IMR-90 (cell line): ENCODE measurements around the gene CUTC. TPM values are rescaled to one million over a fixed set of nuclear protein-coding genes. Genes with fewer than 3 reads are reported as not detected.

Source experiments
- ATAC-seq: fragments of 200-7000 bp; cut with Tn5 transposase; 2 replicates; pipeline ENCODE4 v1.9.1; 2020; ENCODE audit warnings: low read depth, mild to moderate bottlenecking, moderate library complexity
- BruUV-seq: library from RNA; stranded (reverse); fragments of 400-500 nt; replicated peaks from 2 replicates; lab custom pipeline; 2021; lab: Mats Ljungman, UMichigan
- CTCF ChIA-PET: fragments of 300-600 bp; formaldehyde crosslinking; extraction: SDS; loops from one replicate; lab custom pipeline; 2021; ENCODE audit warnings: antibody characterized with exemption; lab: Yijun Ruan, JAX
- POLR2A ChIA-PET: fragments of 300-600 bp; sonication (Branson Sonifier 250); formaldehyde crosslinking; loops from one replicate; lab custom pipeline; 2022; ENCODE audit warnings: antibody characterized with exemption; ENCODE audit not compliant: unreplicated experiment; lab: Charles Lee
- DNase-seq: peaks from one replicate; pipeline ENCODE4 v3.0.0; 2013
- H2AFZ ChIP-seq: replicated peaks from 2 replicates; pipeline ENCODE3; 2013; ENCODE audit warnings: low read length, mild to moderate bottlenecking; ENCODE audit not compliant: poor library complexity
- H2AK5ac ChIP-seq: 2 replicates; pipeline ENCODE4 v1.6.1; 2013; ENCODE audit warnings: low read depth, low read length, inconsistent platforms
- H2AK9ac ChIP-seq: replicated peaks from 2 replicates; pipeline ENCODE3; 2013; ENCODE audit warnings: mild to moderate bottlenecking, low read depth, low read length, moderate library complexity; ENCODE audit not compliant: poor library complexity
- H2BK120ac ChIP-seq: 2 replicates; pipeline ENCODE4 v1.6.1; 2013; ENCODE audit warnings: low read depth, low read length, inconsistent platforms
- H2BK15ac ChIP-seq: 3 replicates; pipeline ENCODE4 v1.6.1; 2013; ENCODE audit warnings: low read depth, low read length, inconsistent platforms
- H2BK20ac ChIP-seq: 2 replicates; pipeline ENCODE4 v1.6.1; 2013; ENCODE audit warnings: low read depth, mild to moderate bottlenecking, inconsistent platforms, low read length, moderate library complexity
- H2BK5ac ChIP-seq: 2 replicates; pipeline ENCODE4 v1.6.1; 2013; ENCODE audit warnings: mild to moderate bottlenecking, low read depth, low read length, inconsistent platforms; ENCODE audit not compliant: poor library complexity, severe bottlenecking
- H3K14ac ChIP-seq: replicated peaks from 2 replicates; pipeline ENCODE4 v1.6.1; 2013; ENCODE audit warnings: low read depth, low read length, inconsistent platforms
- H3K18ac ChIP-seq: 2 replicates; pipeline ENCODE4 v1.6.1; 2013; ENCODE audit warnings: low read depth, low read length, control low read depth
- H3K23ac ChIP-seq: 2 replicates; pipeline ENCODE4 v1.6.1; 2013; ENCODE audit warnings: low read depth, low read length, inconsistent platforms
- H3K27ac ChIP-seq: 2 replicates; pipeline ENCODE4 v1.5.1; 2013; ENCODE audit warnings: mild to moderate bottlenecking, control low read depth, low read length; ENCODE audit not compliant: insufficient read depth
- H3K27me3 ChIP-seq: 2 replicates; pipeline ENCODE4 v1.6.1; 2013; ENCODE audit warnings: low read length; ENCODE audit not compliant: control insufficient read depth, insufficient read depth
- H3K36me3 ChIP-seq: 2 replicates; pipeline ENCODE4 v1.6.1; 2013; ENCODE audit warnings: low read length, mixed read lengths; ENCODE audit not compliant: control insufficient read depth, insufficient read depth
- H3K4ac ChIP-seq: 2 replicates; pipeline ENCODE4 v1.6.1; 2013; ENCODE audit warnings: low read depth, low read length, inconsistent platforms
- H3K4me1 ChIP-seq: 2 replicates; pipeline ENCODE4 v1.6.1; 2013; ENCODE audit warnings: low read length, mixed read lengths; ENCODE audit not compliant: control insufficient read depth, insufficient read depth
- H3K4me2 ChIP-seq: 2 replicates; pipeline ENCODE4 v1.6.1; 2013; ENCODE audit warnings: low read depth, mild to moderate bottlenecking, control low read depth, low read length, moderate library complexity
- H3K4me3 ChIP-seq: 2 replicates; pipeline ENCODE4 v1.5.1; 2013; ENCODE audit warnings: low read depth, mild to moderate bottlenecking, control low read depth, low read length, moderate library complexity; ENCODE audit not compliant: insufficient read depth
- H3K56ac ChIP-seq: 2 replicates; pipeline ENCODE4 v1.6.1; 2013; ENCODE audit warnings: low read length, inconsistent platforms; ENCODE audit not compliant: insufficient read depth; ENCODE audit errors: extremely low read depth
- H3K79me1 ChIP-seq, 2 experiments: 2 replicates each; pipeline ENCODE4 v1.6.1; 2013; ENCODE audit warnings: low read length in 2 of 2, inconsistent platforms in 1 of 2, low read depth in 1 of 2
- H3K9ac ChIP-seq: 2 replicates; pipeline ENCODE4 v1.6.1; 2013; ENCODE audit warnings: low read depth, low read length, control low read depth
- H3K9me1 ChIP-seq: 2 replicates; pipeline ENCODE4 v1.6.1; 2013; ENCODE audit warnings: low read length, inconsistent platforms; ENCODE audit not compliant: insufficient read depth
- H3K9me3 ChIP-seq: 2 replicates; pipeline ENCODE4 v1.6.1; 2013; ENCODE audit warnings: low read length; ENCODE audit not compliant: control insufficient read depth, insufficient read depth
- H4K20me1 ChIP-seq: 2 replicates; pipeline ENCODE4 v1.6.1; 2013; ENCODE audit warnings: low read length, inconsistent platforms; ENCODE audit not compliant: insufficient read depth
- H4K5ac ChIP-seq: 2 replicates; pipeline ENCODE4 v1.6.1; 2013; ENCODE audit warnings: mild to moderate bottlenecking, low read depth, low read length, control low read depth
- H4K8ac ChIP-seq, 2 experiments: 2 replicates each; pipeline ENCODE4 v1.6.1; 2013; ENCODE audit warnings: low read depth in 2 of 2, low read length in 2 of 2, control low read depth in 1 of 2, inconsistent platforms in 1 of 2
- H4K91ac ChIP-seq: 2 replicates; pipeline ENCODE4 v1.6.1; 2013; ENCODE audit warnings: low read depth, low read length, inconsistent platforms; ENCODE audit not compliant: insufficient read depth
- SMC3 ChIP-seq: fragments of 150-350 bp; IDR thresholded peaks from 2 replicates; pipeline ENCODE4 v1.6.1; 2016; ENCODE audit warnings: low read depth, mild to moderate bottlenecking, antibody characterized with exemption, low read length, moderate library complexity
- USF2 ChIP-seq: fragments of 150-350 bp; IDR thresholded peaks from 2 replicates; pipeline ENCODE4 v1.6.1; 2017; ENCODE audit warnings: mild to moderate bottlenecking, antibody characterized with exemption, low read length, low read depth
- WGBS, 2 experiments: methylation state at CpG; one replicate each; pipeline versions ENCODE4 v1.1.5 to v1.1.7; 2013; ENCODE audit warnings: missing lambda C conversion rate in 2 of 2; ENCODE audit not compliant: insufficient read length in 1 of 2; ENCODE audit errors: extremely low coverage in 2 of 2; 5-methylcytosine and 5-hydroxymethylcytosine counted together
- dilution Hi-C: fragments of 300-500 bp; cut with HindIII; formaldehyde crosslinking; loops from one replicate; pipeline ENCODE4 v1.14.3; 2018; ENCODE audit warnings: low sequenced_read_pairs; ENCODE audit not compliant: unreplicated experiment
- in situ Hi-C: fragments of 300-500 bp; cut with MboI; formaldehyde crosslinking; loops from 3 replicates; pipeline ENCODE4 v1.14.3; 2019; ENCODE audit warnings: low sequenced_read_pairs, inconsistent platforms, mixed read lengths
- intact Hi-C: fragments of 100-400 bp; cut with micrococcal nuclease; formaldehyde crosslinking; loops from 2 replicates; pipeline ENCODE4 v1.10.0; 2022
- polyA plus RNA-seq, 3 experiments: library from polyadenylated mRNA; depleted of rRNA; stranded (reverse); fragments of >200 nt; gene quantifications; 2 replicates each; pipeline ENCODE4 v1.2.3, GENCODE V29; 2012; ENCODE audit warnings: low replicate concordance in 1 of 3
- total RNA-seq: library from RNA; depleted of rRNA; stranded (reverse); fragments of >200 nt; gene quantifications from 2 replicates; pipeline ENCODE4 v1.2.3, GENCODE V29; 2012

Gene CUTC
- total and polyA plus RNA-seq, 2 of the 4 experiments (the other 2 are of a cell fraction): 7.0 to 10.2 TPM

GRCh38 chr10:99754670-99755069 is 22.6 kb downstream of the CUTC start:
- H3K56ac ChIP-seq: no peak overlapping the region
- no peak overlapping the region for H3K14ac ChIP-seq
- H2BK120ac ChIP-seq: no peak overlapping the region
- no peak overlapping the region for H3K9ac ChIP-seq
- ChIA-PET POLR2A (interaction anchor here (0.5 kb wide), 1 partner anchor 232 kb away, joined by 6 read pairs; no protein-coding TSS in a partner anchor), CTCF (interaction anchor here (0.5 to 0.6 kb wide), 2 partner anchors 91 to 1361 kb away, joined by 3 to 4 read pairs; no protein-coding TSS in a partner anchor)
- H2AK5ac ChIP-seq: no peak overlapping the region
- DNase-seq (peak; percentile 64), ATAC-seq (peak; percentile 69; the same call in 1 of the 2 replicates)
- H3K4me1 ChIP-seq: no peaks in the 10 kb centered on the region; the same call in 1 of the 2 replicates
- no peak overlapping the region for H4K8ac ChIP-seq
- no peak overlapping the region for H3K23ac ChIP-seq
- no peak overlapping the region for H4K5ac ChIP-seq
- H3K4ac ChIP-seq: no peak overlapping the region
- H3K9me1 ChIP-seq: no peaks in the 10 kb centered on the region
- H2AK9ac ChIP-seq: no peak overlapping the region
- peaks cover 9% of the 10 kb centered on the region for H3K36me3 ChIP-seq
- H3K18ac ChIP-seq: no peak overlapping the region
- BruUV-seq: no TSS peak
- peak; percentile 32; the same call in 1 of the 2 replicates for TF ChIP-seq USF2
- no peak for TF ChIP-seq SMC3
- H2BK15ac ChIP-seq: no peak overlapping the region
- no peak overlapping the region for H2BK20ac ChIP-seq
- no peak overlapping the region for H3K27ac ChIP-seq
- H3K9me3 ChIP-seq: no peaks in the 10 kb centered on the region
- dilution Hi-C loops: no loop called here
- intact Hi-C loops: no loop called here
- H3K4me2 ChIP-seq: no peak overlapping the region
- H4K20me1 ChIP-seq: no peaks in the 10 kb centered on the region
- no peak overlapping the region for H4K91ac ChIP-seq
- no peak overlapping the region for H2AFZ ChIP-seq
- H3K79me1 ChIP-seq: no peaks in the 10 kb centered on the region; a peak in 1 of 4 replicates
- no peak overlapping the region for H3K4me3 ChIP-seq
- no peak overlapping the region for H2BK5ac ChIP-seq
- no peaks in the 10 kb centered on the region for H3K27me3 ChIP-seq
- in situ Hi-C loops: no loop called here
- WGBS, 2 experiments: no CpG with 5 or more reads among the region's 1 CpG
